Measurements from ENCODE around the gene TTYH3. TPM values are rescaled to one million over a fixed set of nuclear protein-coding genes. Genes with fewer than 3 reads are reported as not detected.

The TTYH3 gene
- polyA plus RNA-seq, 1 experiment: 55.7 TPM

- no peak for TF ChIP-seq CTCF (IDR thresholded peaks at IDR 0.05; ENCODE audit: insufficient read depth, low read depth, low read length)
- H3K36me3 ChIP-seq (ENCODE audit: control insufficient read depth, insufficient read depth, low read length): no peaks in the 10 kb centered on the region
- CTCF ChIA-PET: interaction anchor here (0.8 to 1.0 kb wide), 2 partner anchors 19 to 57 kb away, joined by 3 read pairs; no protein-coding TSS in a partner anchor
- H3K4me3 ChIP-seq (ENCODE audit: low read depth, low read length): no peak overlapping the region
- POLR2A ChIA-PET: no interaction called here
- no peak for DNase-seq (ENCODE audit: low read depth)
- H3K27me3 ChIP-seq (ENCODE audit: control insufficient read depth, insufficient read depth, low read length): no peaks in the 10 kb centered on the region
Observed at GRCh38 chr7:2623698-2624014, 8.1 kb upstream of the TTYH3 start.

GRCh38 chr7:2624293-2624886 is 7.4 kb upstream of the TTYH3 start:
- no peak for DNase-seq (ENCODE audit: low read depth)
- Histone ChIP-seq H3K36me3 (ENCODE audit: control insufficient read depth, insufficient read depth, low read length) (no peaks in the 10 kb centered on the region), H3K27me3 (ENCODE audit: control insufficient read depth, insufficient read depth, low read length) (no peaks in the 10 kb centered on the region), H3K4me3 (ENCODE audit: low read depth, low read length) (no peak overlapping the region)
- ChIA-PET CTCF (interaction anchor here (0.7 to 1.2 kb wide), 3 partner anchors 10 to 57 kb away, joined by 3 to 4 read pairs (median 3); no protein-coding TSS in a partner anchor), POLR2A (no interaction called here)
- no peak for TF ChIP-seq CTCF (IDR thresholded peaks at IDR 0.05; ENCODE audit: insufficient read depth, low read depth, low read length)

- CTCF ChIA-PET: interaction anchor here (1.0 kb wide), 1 partner anchor 59 kb away, joined by 3 read pairs; no protein-coding TSS in a partner anchor
Observed at GRCh38 chr7:2626498-2627117, 5.2 kb upstream of the TTYH3 start.

GRCh38 chr7:2627258-2628129 is 4.3 kb upstream of the TTYH3 start:
- no peaks in the 10 kb centered on the region for H3K27me3 ChIP-seq (ENCODE audit: control insufficient read depth, insufficient read depth, low read length)
- TF ChIP-seq CTCF (IDR thresholded peaks at IDR 0.05; ENCODE audit: insufficient read depth, low read depth, low read length): no peak
- ChIA-PET POLR2A (no interaction called here), CTCF (interaction anchor here (1.0 kb wide), 1 partner anchor 60 kb away, joined by 3 read pairs; no protein-coding TSS in a partner anchor)
- H3K4me3 ChIP-seq (ENCODE audit: low read depth, low read length): no peak overlapping the region
- no peaks in the 10 kb centered on the region for H3K36me3 ChIP-seq (ENCODE audit: control insufficient read depth, insufficient read depth, low read length)
- DNase-seq (ENCODE audit: low read depth): no peak

More at GRCh38 chr7:2626498-2627117, 5.2 kb upstream of the TTYH3 start:
- Histone ChIP-seq H3K36me3 (ENCODE audit: control insufficient read depth, insufficient read depth, low read length) (no peaks in the 10 kb centered on the region), H3K4me3 (ENCODE audit: low read depth, low read length) (no peak overlapping the region), H3K27me3 (ENCODE audit: control insufficient read depth, insufficient read depth, low read length) (no peaks in the 10 kb centered on the region)
- POLR2A ChIA-PET: no interaction called here
- DNase-seq (ENCODE audit: low read depth): no peak
- no peak for TF ChIP-seq CTCF (IDR thresholded peaks at IDR 0.05; ENCODE audit: insufficient read depth, low read depth, low read length)

DNA sequence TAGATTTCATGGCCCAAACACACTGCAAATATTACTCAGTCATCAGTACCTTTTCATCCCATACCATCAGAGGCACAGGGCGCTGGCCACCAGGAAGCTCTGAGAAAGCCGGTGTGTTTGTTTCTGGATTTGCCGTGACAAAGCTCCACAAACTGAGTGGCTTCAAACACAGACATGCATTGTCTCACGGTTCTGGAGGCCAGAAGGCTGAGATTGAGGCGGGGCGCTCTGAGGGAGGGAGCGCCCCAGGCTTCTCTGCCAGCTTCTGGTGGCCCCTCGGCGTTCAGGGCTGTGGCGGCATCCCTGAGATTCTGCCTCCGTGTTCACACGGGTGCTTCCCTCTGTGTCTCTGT is 3.7 kb upstream of the TTYH3 start:
- TF ChIP-seq CTCF (IDR thresholded peaks at IDR 0.05; ENCODE audit: insufficient read depth, low read depth, low read length): no peak
- no peaks in the 10 kb centered on the region for H3K27me3 ChIP-seq (ENCODE audit: control insufficient read depth, insufficient read depth, low read length)
- no peak for DNase-seq (ENCODE audit: low read depth)
- H3K36me3 ChIP-seq (ENCODE audit: control insufficient read depth, insufficient read depth, low read length): no peaks in the 10 kb centered on the region
- no peak overlapping the region for H3K4me3 ChIP-seq (ENCODE audit: low read depth, low read length)
- ChIA-PET POLR2A (no interaction called here), CTCF (no interaction called here)
